ENCODE results near the gene CLDN14.

Gene CLDN14

GRCh38 chr21:36491209-36491910 is 11.4 kb upstream of the CLDN14 start:
- Histone ChIP-seq H3K36me3 (ENCODE audit: control insufficient read depth, insufficient read depth, low read length) (no peaks in the 10 kb centered on the region), H3K4me1 (ENCODE audit: control insufficient read depth, insufficient read depth, low read length) (peaks cover 5% of the 10 kb centered on the region), H3K27me3 (ENCODE audit: control insufficient read depth, insufficient read depth, low read length) (no peaks in the 10 kb centered on the region), H3K9me3 (ENCODE audit: control insufficient read depth, low read length) (no peaks in the 10 kb centered on the region), H3K4me3 (ENCODE audit: low read length) (no peak overlapping the region), H3K9ac (ENCODE audit: low read length) (no peak overlapping the region)

GRCh38 chr21:36489776-36490165 is 9.8 kb upstream of the CLDN14 start:
- H3K9me3 ChIP-seq (ENCODE audit: control insufficient read depth, low read length): no peaks in the 10 kb centered on the region
- H3K4me1 ChIP-seq (ENCODE audit: control insufficient read depth, insufficient read depth, low read length): peaks cover 5% of the 10 kb centered on the region
- H3K4me3 ChIP-seq (ENCODE audit: low read length): no peak overlapping the region
- H3K36me3 ChIP-seq (ENCODE audit: control insufficient read depth, insufficient read depth, low read length): no peaks in the 10 kb centered on the region
- H3K9ac ChIP-seq (ENCODE audit: low read length): no peak overlapping the region
- no peaks in the 10 kb centered on the region for H3K27me3 ChIP-seq (ENCODE audit: control insufficient read depth, insufficient read depth, low read length)

GRCh38 chr21:36489103-36489775 is 9.3 kb upstream of the CLDN14 start:
- Histone ChIP-seq H3K9me3 (ENCODE audit: control insufficient read depth, low read length) (no peaks in the 10 kb centered on the region), H3K4me1 (ENCODE audit: control insufficient read depth, insufficient read depth, low read length) (peaks cover 5% of the 10 kb centered on the region), H3K27me3 (ENCODE audit: control insufficient read depth, insufficient read depth, low read length) (no peaks in the 10 kb centered on the region), H3K4me3 (ENCODE audit: low read length) (no peak overlapping the region), H3K9ac (ENCODE audit: low read length) (no peak overlapping the region), H3K36me3 (ENCODE audit: control insufficient read depth, insufficient read depth, low read length) (no peaks in the 10 kb centered on the region)

GRCh38 chr21:36487641-36488307 is 7.9 kb upstream of the CLDN14 start:
- Histone ChIP-seq H3K4me3 (ENCODE audit: low read length) (no peak overlapping the region), H3K27me3 (ENCODE audit: control insufficient read depth, insufficient read depth, low read length) (no peaks in the 10 kb centered on the region), H3K9ac (ENCODE audit: low read length) (no peak overlapping the region), H3K36me3 (ENCODE audit: control insufficient read depth, insufficient read depth, low read length) (no peaks in the 10 kb centered on the region), H3K4me1 (ENCODE audit: control insufficient read depth, insufficient read depth, low read length) (peaks cover 5% of the 10 kb centered on the region), H3K9me3 (ENCODE audit: control insufficient read depth, low read length) (no peaks in the 10 kb centered on the region)

- Histone ChIP-seq H3K27me3 (ENCODE audit: control insufficient read depth, insufficient read depth, low read length) (no peaks in the 10 kb centered on the region), H3K9me3 (ENCODE audit: control insufficient read depth, low read length) (no peaks in the 10 kb centered on the region), H3K36me3 (ENCODE audit: control insufficient read depth, insufficient read depth, low read length) (no peaks in the 10 kb centered on the region), H3K9ac (ENCODE audit: low read length) (no peak overlapping the region), H3K4me1 (ENCODE audit: control insufficient read depth, insufficient read depth, low read length) (peaks cover 5% of the 10 kb centered on the region), H3K4me3 (ENCODE audit: low read length) (no peak overlapping the region)
Observed at GRCh38 chr21:36486246-36486645, 6.3 kb upstream of the CLDN14 start.

GRCh38 chr21:36485476-36485875 is 5.6 kb upstream of the CLDN14 start:
- Histone ChIP-seq H3K9ac (ENCODE audit: low read length) (no peak overlapping the region), H3K4me3 (ENCODE audit: low read length) (no peak overlapping the region), H3K4me1 (ENCODE audit: control insufficient read depth, insufficient read depth, low read length) (peaks cover 5% of the 10 kb centered on the region), H3K27me3 (ENCODE audit: control insufficient read depth, insufficient read depth, low read length) (no peaks in the 10 kb centered on the region), H3K9me3 (ENCODE audit: control insufficient read depth, low read length) (no peaks in the 10 kb centered on the region), H3K36me3 (ENCODE audit: control insufficient read depth, insufficient read depth, low read length) (no peaks in the 10 kb centered on the region)

GRCh38 chr21:36483095-36483494 is 3.2 kb upstream of the CLDN14 start:
- Histone ChIP-seq H3K9ac (ENCODE audit: low read length) (no peak overlapping the region), H3K4me3 (ENCODE audit: low read length) (no peak overlapping the region), H3K4me1 (ENCODE audit: control insufficient read depth, insufficient read depth, low read length) (peaks cover 24% of the 10 kb centered on the region), H3K9me3 (ENCODE audit: control insufficient read depth, low read length) (no peaks in the 10 kb centered on the region), H3K27me3 (ENCODE audit: control insufficient read depth, insufficient read depth, low read length) (no peaks in the 10 kb centered on the region), H3K36me3 (ENCODE audit: control insufficient read depth, insufficient read depth, low read length) (no peaks in the 10 kb centered on the region)

- H3K9ac ChIP-seq (ENCODE audit: low read length): no peak overlapping the region
- no peaks in the 10 kb centered on the region for H3K9me3 ChIP-seq (ENCODE audit: control insufficient read depth, low read length)
- peaks cover 24% of the 10 kb centered on the region for H3K4me1 ChIP-seq (ENCODE audit: control insufficient read depth, insufficient read depth, low read length)
- no peaks in the 10 kb centered on the region for H3K27me3 ChIP-seq (ENCODE audit: control insufficient read depth, insufficient read depth, low read length)
- no peak overlapping the region for H3K4me3 ChIP-seq (ENCODE audit: low read length)
- H3K36me3 ChIP-seq (ENCODE audit: control insufficient read depth, insufficient read depth, low read length): no peaks in the 10 kb centered on the region
Observed at GRCh38 chr21:36482673-36483072, 2.8 kb upstream of the CLDN14 start.

GRCh38 chr21:36482181-36482580 is 2.3 kb upstream of the CLDN14 start:
- Histone ChIP-seq H3K4me3 (ENCODE audit: low read length) (no peak overlapping the region), H3K4me1 (ENCODE audit: control insufficient read depth, insufficient read depth, low read length) (peaks cover 27% of the 10 kb centered on the region), H3K9me3 (ENCODE audit: control insufficient read depth, low read length) (no peaks in the 10 kb centered on the region), H3K36me3 (ENCODE audit: control insufficient read depth, insufficient read depth, low read length) (no peaks in the 10 kb centered on the region), H3K9ac (ENCODE audit: low read length) (no peak overlapping the region), H3K27me3 (ENCODE audit: control insufficient read depth, insufficient read depth, low read length) (no peaks in the 10 kb centered on the region)

GRCh38 chr21:36481639-36482038 is 1.7 kb upstream of the CLDN14 start:
- Histone ChIP-seq H3K27me3 (ENCODE audit: control insufficient read depth, insufficient read depth, low read length) (no peaks in the 10 kb centered on the region), H3K4me1 (ENCODE audit: control insufficient read depth, insufficient read depth, low read length) (peaks cover 31% of the 10 kb centered on the region), H3K36me3 (ENCODE audit: control insufficient read depth, insufficient read depth, low read length) (no peaks in the 10 kb centered on the region), H3K9ac (ENCODE audit: low read length) (no peak overlapping the region), H3K4me3 (ENCODE audit: low read length) (no peak overlapping the region), H3K9me3 (ENCODE audit: control insufficient read depth, low read length) (no peaks in the 10 kb centered on the region)

- Histone ChIP-seq H3K36me3 (ENCODE audit: control insufficient read depth, insufficient read depth, low read length) (no peaks in the 10 kb centered on the region), H3K27me3 (ENCODE audit: control insufficient read depth, insufficient read depth, low read length) (no peaks in the 10 kb centered on the region), H3K4me1 (ENCODE audit: control insufficient read depth, insufficient read depth, low read length) (peaks cover 31% of the 10 kb centered on the region), H3K9me3 (ENCODE audit: control insufficient read depth, low read length) (no peaks in the 10 kb centered on the region), H3K9ac (ENCODE audit: low read length) (no peak overlapping the region), H3K4me3 (ENCODE audit: low read length) (no peak overlapping the region)
Observed at GRCh38 chr21:36480618-36481017, 696 bp upstream of the CLDN14 start.

- Histone ChIP-seq H3K4me3 (ENCODE audit: low read length) (no peak overlapping the region), H3K4me1 (ENCODE audit: control insufficient read depth, insufficient read depth, low read length) (peaks cover 31% of the 10 kb centered on the region), H3K36me3 (ENCODE audit: control insufficient read depth, insufficient read depth, low read length) (no peaks in the 10 kb centered on the region), H3K9ac (ENCODE audit: low read length) (no peak overlapping the region), H3K9me3 (ENCODE audit: control insufficient read depth, low read length) (no peaks in the 10 kb centered on the region), H3K27me3 (ENCODE audit: control insufficient read depth, insufficient read depth, low read length) (no peaks in the 10 kb centered on the region)
Observed at GRCh38 chr21:36478941-36479340, 981 bp downstream of the CLDN14 start.
